SK-N-SH (cell line): Measurements from ENCODE around the gene CACNA2D3. TPM values are rescaled to one million over a fixed set of nuclear protein-coding genes. Genes with fewer than 3 reads are reported as not detected.

Experiments
- CTCF ChIA-PET: fragments of 300-600, 350-600 bp; formaldehyde crosslinking; extraction: SDS; loops from one replicate; lab custom pipeline; 2021; lab: Yijun Ruan, JAX
- POLR2A ChIA-PET: fragments of 350-600 bp; sonication (Branson Sonifier 250); formaldehyde crosslinking; extraction: SDS; loops from one replicate; lab custom pipeline; 2020; ENCODE audit warnings: antibody characterized with exemption, inconsistent platforms; lab: Yijun Ruan, JAX
- DNase-seq: peaks from one replicate; pipeline ENCODE4 v3.0.0; 2012
- H2AFZ ChIP-seq: fragments of 200-600 bp; sonication (generic); 2 replicates; pipeline ENCODE4 v1.8.1; 2016; ENCODE audit warnings: antibody characterized with exemption, mild to moderate bottlenecking, low read depth
- H3F3A ChIP-seq: fragments of 200-600 bp; sonication (generic); replicated peaks from 2 replicates; pipeline ENCODE3; 2016; ENCODE audit warnings: antibody characterized with exemption, mild to moderate bottlenecking; ENCODE audit not compliant: insufficient read depth
- H3K27ac ChIP-seq, 2 experiments: fragments of 200-500 bp in 1 of 2; fragments of 200-600 bp in 1 of 2; sonication (Bioruptor generic) in 1 of 2; sonication (generic), shearing (Covaris generic) in 1 of 2; 2 replicates each; pipeline versions ENCODE4 v1.5.1 to v1.6.1; 2014 to 2016; ENCODE audit warnings: low read depth in 2 of 2, inconsistent platforms in 1 of 2, low read length in 1 of 2, mild to moderate bottlenecking in 1 of 2, mixed read lengths in 1 of 2
- H3K27me3 ChIP-seq: fragments of 200-600 bp; sonication (generic), shearing (Covaris generic); 2 replicates; pipeline ENCODE4 v1.6.1; 2016; ENCODE audit warnings: mixed run types; ENCODE audit not compliant: insufficient read depth
- H3K36me3 ChIP-seq, 2 experiments: fragments of 200-500 bp in 1 of 2; fragments of 200-600 bp in 1 of 2; sonication (Bioruptor generic) in 1 of 2; sonication (generic) in 1 of 2; replicated peaks in 1 of 2; 2 replicates each; pipeline versions ENCODE3 to v1.5.1; 2014 to 2016; ENCODE audit warnings: low read length in 1 of 2, mild to moderate bottlenecking in 1 of 2; ENCODE audit not compliant: insufficient read depth in 2 of 2, control insufficient read depth in 1 of 2
- H3K4me1 ChIP-seq, 2 experiments: fragments of 200-500 bp in 1 of 2; fragments of 200-600 bp in 1 of 2; sonication (Bioruptor generic) in 1 of 2; sonication (generic), shearing (Covaris generic) in 1 of 2; 2 replicates each; pipeline versions ENCODE4 v1.5.1 to v1.6.1; 2014 to 2016; ENCODE audit warnings: low read depth in 1 of 2, low read length in 1 of 2, mixed run types in 1 of 2; ENCODE audit not compliant: insufficient read depth in 2 of 2, control insufficient read depth in 1 of 2
- H3K4me2 ChIP-seq: fragments of 200-600 bp; sonication (generic), shearing (Covaris generic); 2 replicates; pipeline ENCODE4 v1.6.1; 2017; ENCODE audit warnings: mixed run types
- H3K4me3 ChIP-seq, 2 experiments: fragments of 200-500 bp in 1 of 2; fragments of 200-600 bp in 1 of 2; sonication (Bioruptor generic) in 1 of 2; sonication (generic), shearing (Covaris generic) in 1 of 2; 2 replicates each; pipeline versions ENCODE4 v1.5.1 to v1.8.1; 2014 to 2016; ENCODE audit warnings: low read depth in 2 of 2, inconsistent platforms in 1 of 2, low read length in 1 of 2, mild to moderate bottlenecking in 1 of 2, mixed read lengths in 1 of 2, moderate library complexity in 1 of 2
- H3K79me2 ChIP-seq: fragments of 200-600 bp; sonication (generic); 2 replicates; pipeline ENCODE4 v1.8.1; 2017; ENCODE audit warnings: mild to moderate bottlenecking; ENCODE audit not compliant: insufficient read depth
- H3K9ac ChIP-seq: fragments of 200-600 bp; sonication (generic); 2 replicates; pipeline ENCODE4 v1.6.1; 2017; ENCODE audit warnings: mixed run types
- H3K9me2 ChIP-seq: fragments of 200-600 bp; sonication (generic); 2 replicates; pipeline ENCODE4 v1.6.1; 2017; ENCODE audit warnings: mixed run types
- H3K9me3 ChIP-seq: fragments of 200-600 bp; sonication (generic); 2 replicates; pipeline ENCODE4 v1.6.1; 2017; ENCODE audit warnings: mixed run types, mild to moderate bottlenecking, moderate library complexity
- H4K20me1 ChIP-seq: fragments of 200-600 bp; sonication (generic); 2 replicates; pipeline ENCODE4 v1.6.1; 2017; ENCODE audit warnings: mild to moderate bottlenecking, mixed run types; ENCODE audit not compliant: insufficient read depth
- EP300 ChIP-seq, 2 experiments: IDR thresholded peaks; 2 replicates each; pipeline versions ENCODE4 v1.4.0 to v1.6.1; 2012; ENCODE audit warnings: borderline replicate concordance in 1 of 2, low read depth in 1 of 2, low read length in 1 of 2
- EZH2phosphoT487 ChIP-seq: fragments of 200-600 bp; sonication (generic); IDR thresholded peaks from 2 replicates; pipeline ENCODE4 v1.6.1; 2017; ENCODE audit warnings: low read depth, mixed run types, mild to moderate bottlenecking, antibody characterized with exemption, moderate library complexity, borderline replicate concordance
- FOSL2 ChIP-seq: IDR thresholded peaks from 2 replicates; pipeline ENCODE4 v1.4.0; 2012; ENCODE audit warnings: low read depth, mild to moderate bottlenecking, moderate library complexity, borderline replicate concordance
- MEF2A ChIP-seq: IDR thresholded peaks from 2 replicates; pipeline ENCODE4 v1.4.0; 2012; ENCODE audit warnings: low read depth, borderline replicate concordance
- RFX5 ChIP-seq: IDR thresholded peaks from 2 replicates; pipeline ENCODE4 v1.6.1; 2012; ENCODE audit warnings: mild to moderate bottlenecking, improper control_type of control experiment, low read length
- RXRA ChIP-seq: IDR thresholded peaks from 2 replicates; pipeline ENCODE4 v1.4.0; 2012; ENCODE audit warnings: low read depth, mild to moderate bottlenecking, borderline replicate concordance
- SIN3A ChIP-seq: IDR thresholded peaks from 2 replicates; pipeline ENCODE4 v1.6.1; 2012; ENCODE audit warnings: low read depth, mild to moderate bottlenecking, low read length, moderate library complexity, borderline replicate concordance
- TAF1 ChIP-seq: IDR thresholded peaks from 2 replicates; pipeline ENCODE4 v1.6.1; 2012; ENCODE audit warnings: low read depth, mild to moderate bottlenecking, low read length, moderate library complexity, borderline replicate concordance
- TCF12 ChIP-seq: IDR thresholded peaks from 2 replicates; pipeline ENCODE4 v1.4.0; 2012
- TEAD4 ChIP-seq: IDR thresholded peaks from 2 replicates; pipeline ENCODE4 v1.4.0; 2012; ENCODE audit warnings: mild to moderate bottlenecking, borderline replicate concordance; ENCODE audit not compliant: insufficient read depth
- YY1 ChIP-seq: IDR thresholded peaks from 2 replicates; pipeline ENCODE4 v1.4.0; 2012; ENCODE audit warnings: low read depth, mild to moderate bottlenecking
- WGBS: methylation state at CpG from one replicate; pipeline ENCODE4 v1.1.6; 2017; ENCODE audit warnings: low lambda C conversion rate; 5-methylcytosine and 5-hydroxymethylcytosine counted together
- polyA plus RNA-seq, 3 experiments: library from polyadenylated mRNA; depleted of rRNA; stranded (reverse); fragments of >200 nt; gene quantifications; 2 replicates each; pipeline ENCODE4 v1.2.3, GENCODE V29; 2012
- TF ChIP-seq, protein P1 (sequence below): IDR thresholded peaks from 2 replicates; pipeline ENCODE4 v1.4.0; 2012; ENCODE audit warnings: low read depth, borderline replicate concordance
- TF ChIP-seq, protein P2 (sequence below): fragments of 200-600 bp; sonication (generic); IDR thresholded peaks from 2 replicates; pipeline ENCODE4 v1.6.1; 2017; ENCODE audit warnings: antibody characterized with exemption, mild to moderate bottlenecking, moderate library complexity
- TF ChIP-seq, protein P3 (sequence below): fragments of 150-350 bp; IDR thresholded peaks from 2 replicates; pipeline ENCODE4 v1.6.1; 2016; ENCODE audit warnings: mild to moderate bottlenecking, low read depth, low read length

The CACNA2D3 gene
- polyA plus RNA-seq, 1 of the 3 experiments (the other 2 are of a cell fraction): 0.15 TPM

DNA sequence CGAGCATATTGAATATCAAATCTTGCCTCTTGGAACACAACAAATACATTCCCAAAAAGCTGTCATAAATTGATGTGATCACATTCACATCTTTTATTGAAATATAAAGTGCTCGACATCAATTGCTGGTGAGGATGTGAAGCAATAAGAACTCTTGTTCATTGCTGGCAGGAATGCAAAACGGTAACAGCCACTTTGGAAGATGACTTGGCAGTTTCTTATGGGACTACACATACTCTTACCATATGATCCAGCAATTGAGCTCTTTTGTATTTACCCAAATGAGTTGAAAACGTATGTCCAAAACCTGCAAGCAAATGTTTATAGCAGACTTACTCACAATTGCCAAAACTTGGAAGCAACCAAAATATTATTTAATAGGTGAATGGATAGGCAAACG lies 234.9 kb downstream of the CACNA2D3 start:
- DNase-seq: no peak
- TF ChIP-seq RFX5 (no peak), YY1 (no peak), TEAD4 (no peak), SIN3A (no peak), RXRA (no peak), TAF1 (no peak), EZH2phosphoT487 (no peak), TCF12 (no peak), EP300 (IDR thresholded peaks at IDR 0.05; ENCODE audit: borderline replicate concordance in 1 of 2, low read depth in 1 of 2, low read length in 1 of 2) (no peak), MEF2A (no peak)
- TF ChIP-seq, protein P1, sequence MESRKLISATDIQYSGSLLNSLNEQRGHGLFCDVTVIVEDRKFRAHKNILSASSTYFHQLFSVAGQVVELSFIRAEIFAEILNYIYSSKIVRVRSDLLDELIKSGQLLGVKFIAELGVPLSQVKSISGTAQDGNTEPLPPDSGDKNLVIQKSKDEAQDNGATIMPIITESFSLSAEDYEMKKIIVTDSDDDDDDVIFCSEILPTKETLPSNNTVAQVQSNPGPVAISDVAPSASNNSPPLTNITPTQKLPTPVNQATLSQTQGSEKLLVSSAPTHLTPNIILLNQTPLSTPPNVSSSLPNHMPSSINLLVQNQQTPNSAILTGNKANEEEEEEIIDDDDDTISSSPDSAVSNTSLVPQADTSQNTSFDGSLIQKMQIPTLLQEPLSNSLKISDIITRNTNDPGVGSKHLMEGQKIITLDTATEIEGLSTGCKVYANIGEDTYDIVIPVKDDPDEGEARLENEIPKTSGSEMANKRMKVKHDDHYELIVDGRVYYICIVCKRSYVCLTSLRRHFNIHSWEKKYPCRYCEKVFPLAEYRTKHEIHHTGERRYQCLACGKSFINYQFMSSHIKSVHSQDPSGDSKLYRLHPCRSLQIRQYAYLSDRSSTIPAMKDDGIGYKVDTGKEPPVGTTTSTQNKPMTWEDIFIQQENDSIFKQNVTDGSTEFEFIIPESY: no peak
- TF ChIP-seq, protein P2, sequence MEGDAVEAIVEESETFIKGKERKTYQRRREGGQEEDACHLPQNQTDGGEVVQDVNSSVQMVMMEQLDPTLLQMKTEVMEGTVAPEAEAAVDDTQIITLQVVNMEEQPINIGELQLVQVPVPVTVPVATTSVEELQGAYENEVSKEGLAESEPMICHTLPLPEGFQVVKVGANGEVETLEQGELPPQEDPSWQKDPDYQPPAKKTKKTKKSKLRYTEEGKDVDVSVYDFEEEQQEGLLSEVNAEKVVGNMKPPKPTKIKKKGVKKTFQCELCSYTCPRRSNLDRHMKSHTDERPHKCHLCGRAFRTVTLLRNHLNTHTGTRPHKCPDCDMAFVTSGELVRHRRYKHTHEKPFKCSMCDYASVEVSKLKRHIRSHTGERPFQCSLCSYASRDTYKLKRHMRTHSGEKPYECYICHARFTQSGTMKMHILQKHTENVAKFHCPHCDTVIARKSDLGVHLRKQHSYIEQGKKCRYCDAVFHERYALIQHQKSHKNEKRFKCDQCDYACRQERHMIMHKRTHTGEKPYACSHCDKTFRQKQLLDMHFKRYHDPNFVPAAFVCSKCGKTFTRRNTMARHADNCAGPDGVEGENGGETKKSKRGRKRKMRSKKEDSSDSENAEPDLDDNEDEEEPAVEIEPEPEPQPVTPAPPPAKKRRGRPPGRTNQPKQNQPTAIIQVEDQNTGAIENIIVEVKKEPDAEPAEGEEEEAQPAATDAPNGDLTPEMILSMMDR: no peak
- TF ChIP-seq, protein P3, sequence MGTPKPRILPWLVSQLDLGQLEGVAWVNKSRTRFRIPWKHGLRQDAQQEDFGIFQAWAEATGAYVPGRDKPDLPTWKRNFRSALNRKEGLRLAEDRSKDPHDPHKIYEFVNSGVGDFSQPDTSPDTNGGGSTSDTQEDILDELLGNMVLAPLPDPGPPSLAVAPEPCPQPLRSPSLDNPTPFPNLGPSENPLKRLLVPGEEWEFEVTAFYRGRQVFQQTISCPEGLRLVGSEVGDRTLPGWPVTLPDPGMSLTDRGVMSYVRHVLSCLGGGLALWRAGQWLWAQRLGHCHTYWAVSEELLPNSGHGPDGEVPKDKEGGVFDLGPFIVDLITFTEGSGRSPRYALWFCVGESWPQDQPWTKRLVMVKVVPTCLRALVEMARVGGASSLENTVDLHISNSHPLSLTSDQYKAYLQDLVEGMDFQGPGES: no peak
- Histone ChIP-seq H3K4me3 (no peak overlapping the region), H3K27ac (no peak overlapping the region), H2AFZ (no peak overlapping the region), H3K4me2 (no peak overlapping the region), H4K20me1 (no peaks in the 10 kb centered on the region), H3K9me3 (no peaks in the 10 kb centered on the region), H3K27me3 (no peaks in the 10 kb centered on the region), H3K9me2 (no peaks in the 10 kb centered on the region), H3K79me2 (no peaks in the 10 kb centered on the region), H3F3A (no peaks in the 10 kb centered on the region), H3K9ac (no peak overlapping the region), H3K4me1 (no peaks in the 10 kb centered on the region), H3K36me3 (no peaks in the 10 kb centered on the region)
- 17% methylated on average over 5 of the region's 5 CpGs for WGBS
- CTCF ChIA-PET: no interaction called here
- POLR2A ChIA-PET: no interaction called here

DNA sequence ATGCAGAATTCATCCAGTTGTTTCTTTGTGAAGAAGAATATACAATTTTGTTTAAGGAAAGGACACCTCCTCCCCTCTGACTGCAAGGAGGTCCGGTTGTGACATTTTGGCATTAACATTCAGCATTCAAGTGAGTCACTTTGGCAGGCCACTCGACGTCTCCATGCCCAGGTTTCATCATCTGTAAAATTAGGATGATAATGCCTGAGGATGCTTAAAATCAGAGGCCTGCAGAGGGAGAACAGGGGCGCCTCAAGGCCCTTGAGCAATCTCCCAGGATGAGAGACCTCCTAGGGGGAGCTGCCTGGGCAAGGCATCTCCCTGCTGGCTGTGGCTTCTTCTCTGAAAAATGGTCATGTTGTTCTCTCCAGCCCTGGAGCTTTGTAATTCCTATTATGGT lies 236.0 kb downstream of the CACNA2D3 start:
- Histone ChIP-seq H3K79me2 (no peaks in the 10 kb centered on the region), H3K9me2 (no peaks in the 10 kb centered on the region)
- POLR2A ChIA-PET: no interaction called here

More for the DNA sequence above, 236.0 kb downstream of the CACNA2D3 start:
- no peak overlapping the region for H2AFZ ChIP-seq
- DNase-seq: no peak
- WGBS: 30% methylated on average over 4 of the region's 4 CpGs
- H3F3A ChIP-seq: no peaks in the 10 kb centered on the region
- TF ChIP-seq SIN3A (no peak), FOSL2 (no peak)
- TF ChIP-seq, all 33 proteins: peak for 0
- CTCF ChIA-PET: interaction anchor here (1.4 kb wide), 1 partner anchor 16 kb away, joined by 4 read pairs; no protein-coding TSS in a partner anchor
- Histone ChIP-seq H3K27ac (no peak overlapping the region), H3K4me2 (no peak overlapping the region), H3K9ac (no peak overlapping the region), H3K4me3 (no peak overlapping the region), H3K27me3 (no peaks in the 10 kb centered on the region), H3K36me3 (no peaks in the 10 kb centered on the region), H3K4me1 (no peaks in the 10 kb centered on the region), H4K20me1 (no peaks in the 10 kb centered on the region), H3K9me3 (no peaks in the 10 kb centered on the region)
